ENCODE data around the gene RHOA. TPM values are rescaled to one million over a fixed set of nuclear protein-coding genes. Genes with fewer than 3 reads are reported as not detected.
A peak's percentile ranks its signal among the peaks of the same experiment; 100 is the strongest.
"Not testable (repeated sequence)": the region's sequence is repeated elsewhere in the genome, so short reads cannot be mapped to it uniquely, and the experiment has no call there.

Gene RHOA
- total RNA-seq, 1 donor from 2014 or later = 601 TPM

DNA sequence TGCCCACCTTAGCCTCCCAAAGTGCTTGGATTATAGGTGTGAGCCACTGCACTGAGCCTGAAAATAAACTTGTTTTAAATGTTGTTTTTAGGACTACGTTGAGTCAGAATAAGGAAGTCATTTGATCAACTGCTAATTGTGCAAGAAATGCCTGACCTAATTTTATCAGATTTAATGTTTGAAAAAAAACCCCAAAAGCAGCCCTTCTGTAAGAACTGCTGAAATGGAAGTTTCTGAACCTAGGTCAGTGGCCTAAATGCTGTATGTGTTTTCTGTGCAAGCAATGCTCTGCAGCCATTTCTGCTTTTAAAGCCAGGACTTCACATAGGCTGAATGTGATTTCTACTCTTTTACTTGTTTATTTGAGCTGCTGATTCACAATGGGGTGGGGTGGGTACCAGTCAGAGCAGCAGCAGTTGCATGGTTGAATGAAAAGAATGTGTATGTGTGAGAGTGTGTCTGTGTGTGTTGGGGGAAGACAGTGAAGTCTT lies 60.2 kb downstream of the RHOA start:
- Histone ChIP-seq H3K27ac (peak overlapping the region; percentile 81), H3K27me3 (ENCODE audit: low read depth) (no peaks in the 10 kb centered on the region), H3K9me3 (no peaks in the 10 kb centered on the region), H3K4me1 (peaks cover 69% of the 10 kb centered on the region), H3K36me3 (peaks cover 19% of the 10 kb centered on the region), H3K4me3 (peak overlapping the region; percentile 5)
- peak; percentile 24 to 43 for ATAC-seq
- TF ChIP-seq CTCF (IDR thresholded peaks at IDR 0.05) = no peak
- intact Hi-C loops (cut with DNase I) = no loop called here
- no peak for DNase-seq

- peak overlapping the region; percentile 46 for H3K27ac ChIP-seq
Observed at GRCh38 chr3:49349348-49350114, 62.2 kb downstream of the RHOA start.

GRCh38 chr3:49348361-49348760 lies 63.4 kb downstream of the RHOA start:
- Histone ChIP-seq H3K27ac (peak overlapping the region; percentile 99), H3K4me1 (peaks cover 70% of the 10 kb centered on the region)
- H3K4me3 ChIP-seq; ATAC-seq; intact Hi-C loops (cut with DNase I); DNase-seq; H3K9me3 ChIP-seq; H3K36me3 ChIP-seq; H3K27me3 ChIP-seq (ENCODE audit: low read depth): not testable (repeated sequence)

More at GRCh38 chr3:49349348-49350114, 62.2 kb downstream of the RHOA start:
- intact Hi-C loops (cut with DNase I) = no loop called here
- H3K4me3 ChIP-seq = no peak overlapping the region
- H3K27me3 ChIP-seq (ENCODE audit: low read depth) = no peaks in the 10 kb centered on the region
- H3K9me3 ChIP-seq = no peaks in the 10 kb centered on the region
- no peak for DNase-seq
- ATAC-seq = peak in 1 of 2 donors; percentile 21
- no peak for TF ChIP-seq CTCF (IDR thresholded peaks at IDR 0.05)
- H3K36me3 ChIP-seq = no peaks in the 10 kb centered on the region
- peaks cover 61% of the 10 kb centered on the region for H3K4me1 ChIP-seq

DNA sequence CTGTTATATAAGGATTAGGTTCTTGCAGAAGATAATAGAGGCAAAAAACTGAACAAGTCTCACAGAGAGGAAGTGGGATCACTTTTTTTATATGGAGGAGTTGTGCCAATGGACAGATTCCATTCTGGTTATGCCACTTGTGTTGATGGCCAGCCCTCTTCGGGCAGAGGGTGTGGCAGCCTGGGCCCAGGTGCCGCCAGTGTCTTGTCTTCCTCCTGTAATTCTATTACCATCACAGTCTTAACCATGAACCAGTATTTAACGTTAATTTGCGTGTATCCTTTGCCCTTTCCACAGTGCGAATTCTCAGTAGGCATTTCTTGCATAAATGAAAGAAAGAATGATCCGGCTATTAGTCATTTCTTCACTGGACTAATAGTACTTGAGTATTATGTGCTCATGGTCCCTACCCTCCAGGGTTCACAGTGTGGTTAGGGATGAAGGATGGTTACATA lies 65.0 kb downstream of the RHOA start:
- ATAC-seq (peak in 1 of 2 donors; percentile 30), DNase-seq (no peak)
- Histone ChIP-seq H3K36me3 (no peaks in the 10 kb centered on the region), H3K9me3 (no peaks in the 10 kb centered on the region), H3K4me3 (no peak overlapping the region), H3K27me3 (ENCODE audit: low read depth) (no peaks in the 10 kb centered on the region), H3K27ac (peak overlapping the region; percentile 99), H3K4me1 (peaks cover 78% of the 10 kb centered on the region)
- no peak for TF ChIP-seq CTCF (IDR thresholded peaks at IDR 0.05)
- intact Hi-C loops (cut with DNase I) = no loop called here

DNA sequence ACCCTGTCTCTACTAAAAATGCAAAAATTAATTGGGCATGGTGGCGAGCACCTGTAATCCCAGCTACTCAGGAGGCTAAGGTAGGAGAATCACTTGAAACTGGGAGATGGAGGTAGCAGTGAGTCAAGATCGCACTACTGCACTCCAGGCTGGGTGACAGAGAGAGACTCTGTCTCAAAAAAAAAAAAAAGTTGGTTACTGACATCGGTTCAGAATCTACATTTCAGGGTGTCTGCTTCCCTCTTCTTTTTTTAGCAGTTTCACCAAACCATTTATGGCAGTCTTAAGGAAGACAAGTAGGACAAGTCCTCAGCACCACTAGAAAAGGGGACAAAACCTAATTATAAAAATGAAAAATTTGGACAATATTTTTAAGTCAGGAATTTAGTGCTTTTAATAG lies 68.6 kb downstream of the RHOA start:
- TF ChIP-seq CTCF (IDR thresholded peaks at IDR 0.05) = no peak
- ATAC-seq = no peak
- no peaks in the 10 kb centered on the region for H3K36me3 ChIP-seq
- peak overlapping the region; percentile 99 for H3K27ac ChIP-seq
- DNase-seq = no peak
- H3K4me1 ChIP-seq = peaks cover 77% of the 10 kb centered on the region
- no peaks in the 10 kb centered on the region for H3K27me3 ChIP-seq (ENCODE audit: low read depth)
- intact Hi-C loops (cut with DNase I) = no loop called here
- no peaks in the 10 kb centered on the region for H3K9me3 ChIP-seq
- no peak overlapping the region for H3K4me3 ChIP-seq

GRCh38 chr3:49341996-49342395 lies 69.8 kb downstream of the RHOA start:
- Histone ChIP-seq H3K27ac (peak overlapping the region; percentile 99), H3K27me3 (ENCODE audit: low read depth) (no peaks in the 10 kb centered on the region), H3K9me3 (no peaks in the 10 kb centered on the region), H3K4me1 (peaks cover 75% of the 10 kb centered on the region), H3K36me3 (peaks cover 4% of the 10 kb centered on the region), H3K4me3 (no peak overlapping the region)
- no peak for TF ChIP-seq CTCF (IDR thresholded peaks at IDR 0.05)
- DNase-seq (no peak), ATAC-seq (no peak)
- intact Hi-C loops (cut with DNase I) = no loop called here

Measured in lower lobe of right lung (tissue), 2 donors.